Measurements from ENCODE around the gene UNC93A.

The UNC93A gene

DNA sequence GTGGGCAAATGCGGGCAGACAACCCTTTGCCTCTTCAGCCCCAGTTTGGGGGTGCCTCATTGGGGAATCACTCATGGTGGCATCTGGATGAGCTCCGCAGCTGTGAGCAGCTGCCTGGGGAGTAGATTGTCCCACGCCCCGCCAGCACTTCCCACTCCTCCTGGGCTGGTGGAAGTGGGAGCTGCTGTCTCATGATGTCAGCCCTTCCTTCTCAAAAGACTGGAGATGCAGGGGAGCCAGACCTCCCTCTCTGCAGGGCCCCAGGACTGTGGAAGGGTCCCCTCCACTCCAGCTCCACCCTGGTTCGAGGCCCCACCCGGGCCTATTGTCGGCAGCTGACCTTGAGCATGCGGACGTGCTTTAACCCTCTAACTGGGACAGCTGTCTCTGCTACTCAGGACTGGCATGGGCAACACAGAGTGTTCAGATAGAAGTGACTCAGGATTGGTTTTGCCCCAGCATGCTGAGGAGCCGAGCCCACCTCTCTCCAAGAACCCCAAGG lies 2.0 kb downstream of the UNC93A start:
- no peak for DNase-seq (ENCODE audit: low read depth in 3 of 3)

DNA sequence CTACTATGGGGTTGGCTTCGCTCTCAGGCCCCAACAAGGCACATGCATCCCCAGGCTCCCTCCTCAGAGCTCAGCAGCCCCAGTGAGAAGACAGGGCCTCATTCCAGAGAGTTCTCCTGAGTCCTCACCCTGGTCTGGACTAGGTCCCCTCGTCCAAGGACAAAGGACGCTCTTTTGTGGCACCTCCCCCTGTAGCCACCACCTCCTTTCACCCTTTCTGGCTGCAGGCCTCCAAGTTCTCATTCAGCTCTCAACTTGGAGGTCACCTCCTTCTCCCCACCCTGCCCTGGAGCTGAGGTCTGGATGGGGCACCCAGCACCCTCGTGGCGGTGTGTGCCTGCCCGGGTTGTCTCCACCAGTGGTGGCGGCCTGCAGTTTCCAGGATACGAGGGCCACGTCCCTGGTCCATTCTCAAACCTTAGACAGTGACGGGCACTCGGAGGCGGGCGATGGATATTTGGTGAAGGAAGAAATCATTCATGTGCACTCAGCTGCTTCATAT lies 2.5 kb downstream of the UNC93A start:
- DNase-seq (ENCODE audit: low read depth in 3 of 3) = no peak

DNA sequence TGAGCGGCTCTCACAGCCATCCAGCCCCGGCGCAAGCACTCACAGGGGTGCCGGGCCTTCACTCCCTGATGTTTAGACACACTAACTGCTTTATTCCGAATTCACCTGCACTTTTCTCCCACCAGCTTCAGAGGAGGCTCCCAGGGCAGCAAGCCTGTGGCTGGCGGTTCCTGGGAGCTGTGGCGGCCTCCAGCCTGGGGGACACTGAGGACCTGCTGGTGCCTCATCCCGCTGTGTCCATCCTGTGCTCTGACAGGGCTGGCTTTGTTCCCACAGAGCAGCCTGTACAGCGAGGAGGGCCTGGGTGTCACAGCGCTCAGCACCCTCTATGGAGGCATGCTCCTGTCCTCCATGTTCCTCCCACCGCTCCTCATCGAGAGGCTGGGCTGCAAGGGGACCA lies 3.1 kb downstream of the UNC93A start:
- no peak for DNase-seq (ENCODE audit: low read depth in 3 of 3)

DNA sequence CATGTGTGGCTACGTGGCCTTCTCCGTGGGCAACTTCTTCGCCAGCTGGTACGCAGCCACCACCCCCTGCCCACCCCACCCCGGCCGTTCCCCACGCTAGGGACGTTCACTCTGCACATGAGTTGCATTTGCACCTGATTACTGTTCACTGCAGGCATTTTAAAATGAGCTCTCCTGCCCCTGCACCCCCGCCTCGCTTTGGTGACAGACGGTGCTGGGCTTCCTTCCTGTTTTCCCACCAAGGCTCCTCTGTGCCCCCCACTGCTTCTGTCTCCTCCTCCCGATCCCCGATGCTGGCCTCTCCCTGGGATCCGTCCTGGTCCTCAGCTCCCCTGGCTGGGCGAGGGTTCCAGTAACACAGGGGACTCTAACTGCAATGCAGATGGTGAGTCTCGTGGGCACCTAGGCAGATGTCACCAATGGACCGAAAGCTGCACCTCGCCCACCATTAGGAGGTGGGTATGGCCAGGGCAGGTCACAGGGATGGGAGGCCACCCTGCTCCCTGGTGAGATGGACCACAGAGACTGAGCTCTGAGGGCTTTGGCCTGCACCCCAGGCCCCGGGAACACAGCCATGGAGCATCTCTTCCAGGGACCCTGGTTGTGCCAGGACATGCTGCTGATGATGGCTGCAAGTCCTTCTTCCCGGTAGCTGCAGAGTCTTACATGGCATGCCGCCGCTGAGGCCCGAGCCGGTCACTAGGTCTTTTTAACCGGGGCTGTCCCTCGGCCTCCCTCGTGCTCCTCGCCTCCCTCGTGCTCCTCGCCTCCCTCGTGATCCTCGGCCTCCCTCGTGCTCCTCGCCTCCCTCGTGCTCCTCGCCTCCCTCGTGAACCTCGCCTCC lies 3.8 kb downstream of the UNC93A start:
- DNase-seq (ENCODE audit: low read depth in 3 of 3) = no peak

DNA sequence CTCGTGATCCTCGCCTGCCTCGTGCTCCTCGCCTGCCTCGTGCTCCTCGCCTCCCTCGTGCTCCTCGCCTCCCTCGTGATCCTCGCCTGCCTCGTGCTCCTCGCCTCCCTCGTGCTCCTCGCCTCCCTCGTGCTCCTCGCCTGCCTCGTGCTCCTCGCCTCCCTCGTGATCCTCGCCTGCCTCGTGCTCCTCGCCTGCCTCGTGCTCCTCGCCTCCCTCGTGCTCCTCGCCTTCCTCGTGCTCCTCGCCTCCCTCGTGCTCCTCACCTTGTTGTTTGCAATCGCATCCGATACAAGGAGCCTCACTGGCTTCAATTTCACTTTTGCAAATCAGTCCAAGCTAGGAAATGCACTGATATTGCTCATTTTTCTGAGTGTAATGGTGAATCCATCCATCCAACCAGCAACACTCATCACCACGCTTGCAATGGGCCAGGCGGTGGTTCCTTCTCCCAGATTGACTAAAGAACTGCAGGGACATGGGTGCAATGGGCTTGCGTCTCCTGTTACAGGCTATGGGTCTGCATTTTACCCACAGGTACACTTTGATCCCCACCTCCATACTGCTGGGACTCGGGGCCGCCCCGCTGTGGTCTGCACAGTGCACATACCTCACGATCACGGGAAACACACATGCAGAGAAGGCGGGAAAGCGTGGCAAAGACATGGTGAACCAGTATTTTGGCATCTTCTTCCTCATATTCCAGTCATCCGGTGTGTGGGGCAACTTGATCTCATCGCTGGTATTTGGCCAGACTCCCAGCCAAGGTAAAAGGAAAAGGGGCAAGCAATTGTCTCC lies 4.6 kb downstream of the UNC93A start:
- no peak for DNase-seq (ENCODE audit: low read depth in 3 of 3)

DNA sequence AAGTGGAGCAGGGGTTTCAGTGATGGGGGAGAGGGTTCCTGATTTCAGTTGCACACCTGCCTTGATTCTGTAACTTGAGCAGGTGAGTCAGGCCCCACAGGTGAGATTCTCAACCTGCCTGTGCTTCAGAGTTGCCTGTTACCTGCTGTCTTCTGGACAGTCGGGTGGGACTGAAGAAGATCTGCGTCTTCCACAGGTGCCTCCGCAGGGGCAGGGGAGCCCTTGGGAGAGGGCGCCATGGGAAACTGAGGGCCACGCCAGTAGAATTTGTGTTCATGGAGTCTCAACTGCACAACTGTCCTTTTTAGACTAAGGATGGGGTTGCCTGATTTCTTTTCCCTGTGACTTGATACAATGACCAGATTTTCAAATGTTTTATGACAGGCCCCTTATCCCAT lies 5.2 kb downstream of the UNC93A start:
- no peak for DNase-seq (ENCODE audit: low read depth in 3 of 3)

DNA sequence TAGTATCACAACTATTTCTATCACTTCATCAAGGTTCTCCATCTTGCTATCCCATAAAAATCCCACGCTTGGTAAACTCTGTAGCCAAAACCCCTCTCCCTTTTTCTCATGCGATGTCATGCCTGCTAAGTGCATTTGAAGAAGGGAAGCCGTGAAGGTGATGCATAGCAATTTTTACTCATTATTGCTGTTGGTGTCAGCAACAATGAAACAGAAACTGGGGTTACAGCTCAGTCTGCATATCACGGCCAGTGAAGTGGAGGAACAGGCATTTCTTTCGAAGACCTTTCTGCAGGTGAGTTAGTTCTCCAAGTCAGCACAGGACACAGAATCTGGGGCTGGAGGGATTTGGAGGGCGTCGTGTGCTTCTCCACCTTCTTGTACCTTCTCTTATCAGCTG lies 5.8 kb downstream of the UNC93A start:
- DNase-seq (ENCODE audit: low read depth in 3 of 3) = no peak

DNA sequence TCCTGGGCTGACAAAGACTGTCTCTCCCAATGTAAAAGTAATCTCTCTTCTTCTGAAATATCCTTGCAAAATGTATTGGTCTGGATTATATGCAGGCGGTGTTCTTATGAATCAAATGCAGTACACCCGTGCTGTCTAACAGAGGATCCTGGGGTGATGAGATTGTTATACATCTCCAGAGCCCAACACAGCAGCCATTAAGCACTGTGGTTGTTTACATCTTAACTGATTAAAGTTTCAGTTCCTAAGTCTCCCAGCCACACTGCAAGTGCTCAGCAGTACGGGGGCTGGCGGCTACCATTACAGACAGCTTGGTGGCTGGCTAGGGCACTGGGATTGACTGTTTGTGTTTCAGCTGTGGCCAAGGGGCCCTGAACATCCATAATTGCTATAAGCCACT lies 7.0 kb downstream of the UNC93A start:
- DNase-seq (ENCODE audit: low read depth in 3 of 3) = no peak

DNA sequence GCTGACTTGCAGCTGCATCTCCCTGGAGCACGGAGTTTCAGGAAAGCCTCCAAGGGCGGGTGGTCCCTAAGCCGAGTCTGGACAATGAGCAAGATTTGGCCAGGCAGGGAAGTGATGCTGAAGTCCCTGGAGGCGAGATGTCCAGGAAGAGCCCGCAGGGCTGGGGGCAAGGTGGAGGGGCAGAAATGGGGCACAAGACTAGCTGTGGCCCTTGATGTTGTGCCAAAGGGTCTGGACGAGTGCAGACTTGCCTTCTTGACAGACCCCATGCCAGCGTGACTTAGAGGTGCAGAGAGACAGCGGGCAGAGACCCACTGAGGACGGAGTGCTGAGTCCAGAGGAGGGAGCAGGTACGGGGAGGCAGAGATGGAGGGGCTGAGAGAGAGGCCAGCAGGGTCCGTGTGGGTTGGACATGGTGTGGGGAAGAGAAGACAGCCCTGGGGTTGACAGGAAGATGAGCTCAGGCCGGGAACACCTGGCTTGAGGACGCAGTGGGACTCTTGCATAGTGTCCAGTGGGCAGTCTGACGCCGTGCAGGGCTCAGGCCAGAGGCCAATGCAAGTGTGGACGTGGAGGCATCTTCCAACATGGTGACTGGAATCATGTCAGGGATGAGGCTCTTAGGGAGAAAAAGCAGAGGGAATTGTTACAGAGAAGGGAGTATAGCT lies 8.7 kb downstream of the UNC93A start:
- no peak for DNase-seq (ENCODE audit: low read depth in 3 of 3)

DNA sequence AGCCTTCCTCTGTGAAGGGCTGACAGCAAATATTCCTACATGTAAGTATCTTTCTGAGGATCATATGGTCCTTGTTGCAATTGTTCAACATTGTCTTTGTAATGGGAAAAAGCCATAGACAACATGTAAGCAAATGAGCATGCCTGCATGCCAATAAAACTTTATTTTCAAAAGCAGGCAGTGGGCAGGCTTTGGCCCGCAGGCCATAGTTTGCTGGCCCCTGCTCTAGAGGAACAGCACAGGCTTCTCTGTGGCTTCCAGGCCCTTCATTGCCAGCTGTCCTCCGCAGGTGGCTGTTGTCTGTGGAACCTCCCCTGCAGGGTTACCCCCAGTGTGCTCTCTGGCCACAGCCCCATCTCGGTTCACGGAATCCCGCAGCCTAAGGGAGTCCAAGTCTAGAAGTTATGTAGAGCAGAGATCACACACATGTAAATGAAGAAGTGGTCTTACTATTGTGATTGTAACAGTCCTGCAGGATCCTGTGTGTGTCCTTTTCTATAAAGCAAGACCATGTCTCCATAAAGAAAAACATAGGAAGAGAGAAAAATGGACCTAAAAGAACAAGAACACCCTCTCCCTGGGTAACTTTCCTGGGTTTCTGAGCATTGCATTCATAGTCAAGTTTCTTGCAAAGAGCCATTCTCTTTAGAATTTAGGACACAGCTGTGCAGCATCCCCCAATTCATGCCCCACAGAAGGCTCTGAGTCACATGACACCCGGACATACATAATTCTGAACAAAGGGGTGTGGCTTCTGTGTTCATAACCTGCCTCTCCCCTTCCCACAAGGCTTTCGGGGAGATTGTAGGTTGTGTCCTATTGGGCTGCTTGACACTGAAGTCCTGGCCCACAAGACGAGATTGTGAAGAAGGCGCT lies 10.0 kb downstream of the UNC93A start:
- no peak for DNase-seq (ENCODE audit: low read depth in 3 of 3)

DNA sequence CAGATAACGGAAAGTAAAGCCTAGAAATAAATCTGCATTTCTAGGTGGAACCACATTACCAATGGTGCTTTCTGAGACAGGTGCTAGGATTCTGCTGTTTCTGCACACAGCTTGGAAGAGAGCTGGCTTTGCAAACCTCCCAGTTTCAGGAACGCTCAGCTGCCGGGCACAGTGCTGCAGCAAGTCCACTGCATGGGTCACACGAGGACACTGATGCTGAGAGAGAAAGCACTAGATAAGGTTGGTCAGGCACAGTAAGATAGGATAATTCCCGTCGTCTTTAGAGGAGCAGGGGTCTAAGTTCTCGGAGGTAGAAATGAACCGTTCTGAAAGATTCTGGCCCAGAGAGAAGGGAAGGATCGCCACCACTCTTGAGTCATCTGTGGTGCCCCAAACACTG lies 11.0 kb downstream of the UNC93A start:
- no peak for DNase-seq (ENCODE audit: low read depth in 3 of 3)

DNA sequence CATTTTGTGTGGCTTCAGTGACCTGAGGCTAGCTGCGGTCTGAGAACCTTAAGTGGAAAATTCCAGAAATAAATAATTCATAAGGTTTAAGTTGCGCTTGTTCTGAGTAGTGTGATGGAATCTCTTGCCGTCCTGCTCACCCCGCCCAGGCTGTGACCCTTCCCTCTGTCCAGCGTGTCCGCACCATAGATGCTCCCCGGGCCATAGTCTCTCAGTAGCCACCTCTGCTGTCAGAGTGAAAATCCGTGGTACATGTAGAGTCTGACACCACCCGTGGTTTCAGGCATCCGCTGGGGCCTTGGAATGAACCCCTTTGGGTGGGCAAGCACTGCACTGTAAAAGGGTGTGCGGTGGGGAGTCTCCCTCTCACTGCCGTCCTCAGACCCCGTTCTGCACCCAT lies 11.7 kb downstream of the UNC93A start:
- no peak for DNase-seq (ENCODE audit: low read depth in 3 of 3)

DNA sequence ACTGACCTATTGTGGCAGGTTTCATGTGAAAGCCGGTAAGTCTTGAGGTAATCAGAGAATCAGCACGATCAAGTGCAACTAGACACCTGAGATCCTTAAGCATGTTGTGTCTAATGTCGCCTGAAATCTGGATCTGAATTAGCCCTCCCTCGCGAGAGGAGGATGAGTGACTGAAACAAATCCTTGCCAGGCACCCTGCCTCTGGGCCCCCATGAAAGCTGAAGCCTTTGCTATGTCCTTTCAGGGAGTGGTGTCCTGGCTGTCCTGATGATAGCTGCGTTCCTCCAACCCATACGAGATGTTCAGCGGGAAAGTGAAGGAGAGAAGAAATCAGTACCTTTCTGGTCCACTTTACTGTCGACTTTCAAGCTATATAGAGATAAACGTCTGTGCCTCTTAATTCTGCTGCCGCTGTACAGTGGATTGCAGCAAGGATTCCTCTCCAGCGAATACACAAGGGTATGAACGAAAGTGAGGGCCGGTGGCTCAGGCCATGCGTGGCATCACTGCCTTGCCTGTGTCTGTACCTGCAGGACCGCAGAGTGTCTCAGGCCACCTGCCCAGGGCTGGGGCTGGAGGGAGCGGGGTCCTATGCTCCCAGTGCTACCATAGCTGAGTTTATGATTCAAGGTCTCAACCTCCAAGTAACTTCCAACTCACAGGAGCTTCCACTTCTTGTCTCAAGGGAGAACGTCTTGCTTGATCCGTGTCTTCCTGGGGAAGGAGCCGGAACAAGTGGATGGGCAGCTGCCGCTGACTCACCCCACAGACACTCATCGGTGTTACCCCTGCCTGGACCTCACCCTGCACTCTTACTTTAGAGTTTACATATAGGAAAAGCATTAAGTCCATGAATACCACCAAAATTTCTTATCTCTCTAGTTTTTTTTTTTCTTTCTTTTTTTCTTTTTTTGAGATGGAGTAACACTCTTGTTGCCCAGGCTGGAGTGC lies 12.8 kb downstream of the UNC93A start:
- DNase-seq (ENCODE audit: low read depth in 3 of 3) = no peak

DNA sequence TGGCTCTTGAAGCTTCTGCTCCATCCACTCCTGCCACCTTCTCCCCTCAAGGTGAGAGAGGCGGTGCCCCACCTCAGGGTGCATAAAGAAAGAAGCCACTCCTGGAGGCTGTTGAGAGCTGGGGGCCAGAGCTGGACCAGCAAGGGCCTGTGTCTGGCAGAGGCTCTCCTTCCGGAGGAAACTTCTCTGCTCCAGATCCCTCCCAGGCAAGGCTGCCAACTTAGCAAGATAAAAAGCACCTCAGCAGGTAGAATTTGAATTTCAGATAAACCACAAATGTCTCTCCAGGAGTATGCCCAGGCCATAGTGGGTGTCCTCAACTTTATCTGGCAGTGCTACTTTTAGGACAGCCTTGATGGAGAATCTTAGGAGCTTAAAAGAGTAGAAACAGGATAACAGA lies 13.8 kb downstream of the UNC93A start:
- DNase-seq (ENCODE audit: low read depth in 3 of 3) = no peak

DNA sequence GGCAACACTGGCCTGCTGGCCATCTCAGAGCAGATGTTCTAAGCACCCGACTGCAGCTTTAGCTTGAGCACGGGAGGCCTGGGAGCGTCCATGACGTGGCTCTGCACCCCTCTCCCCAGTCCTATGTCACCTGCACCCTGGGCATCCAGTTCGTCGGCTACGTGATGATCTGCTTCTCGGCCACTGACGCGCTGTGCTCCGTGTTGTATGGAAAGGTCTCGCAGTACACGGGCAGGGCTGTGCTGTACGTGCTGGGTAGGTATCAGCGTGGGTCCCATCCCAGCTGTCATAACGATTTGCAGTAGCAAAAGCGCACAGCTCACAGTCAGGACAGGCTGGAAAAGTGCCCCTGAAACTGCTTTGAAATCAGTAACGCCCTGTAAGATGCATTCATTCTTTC lies 14.7 kb downstream of the UNC93A start:
- DNase-seq (ENCODE audit: low read depth in 3 of 3) = no peak

DNA sequence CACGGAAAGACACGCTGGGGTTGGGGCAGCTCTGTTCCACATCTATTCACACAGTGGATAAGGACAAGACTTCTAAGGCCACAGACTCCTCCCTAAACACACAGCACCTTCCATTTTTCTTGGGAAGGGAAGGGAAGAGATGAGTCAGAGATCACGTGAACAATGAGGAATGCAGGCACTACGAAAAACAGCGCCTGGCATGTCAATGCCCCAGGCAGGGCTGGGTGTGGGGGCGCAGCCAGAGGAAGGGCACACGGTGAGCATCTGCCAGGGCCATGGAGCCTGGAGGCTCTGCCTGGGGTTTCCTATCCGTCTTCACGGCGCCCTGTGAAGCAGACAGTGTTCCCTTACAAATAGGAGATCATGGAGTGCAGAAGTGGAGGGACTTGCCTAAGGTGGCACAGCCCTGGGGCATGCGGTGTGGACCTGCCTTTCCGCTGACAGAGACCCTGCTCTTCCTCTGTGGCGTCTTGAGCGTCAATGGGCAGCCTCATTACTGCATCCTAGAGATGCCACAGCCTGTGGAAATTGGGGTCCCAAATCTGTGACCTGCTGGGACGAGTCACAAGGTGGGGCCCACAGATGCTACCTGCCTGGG lies 15.4 kb downstream of the UNC93A start:
- no peak for DNase-seq (ENCODE audit: low read depth in 3 of 3)

DNA sequence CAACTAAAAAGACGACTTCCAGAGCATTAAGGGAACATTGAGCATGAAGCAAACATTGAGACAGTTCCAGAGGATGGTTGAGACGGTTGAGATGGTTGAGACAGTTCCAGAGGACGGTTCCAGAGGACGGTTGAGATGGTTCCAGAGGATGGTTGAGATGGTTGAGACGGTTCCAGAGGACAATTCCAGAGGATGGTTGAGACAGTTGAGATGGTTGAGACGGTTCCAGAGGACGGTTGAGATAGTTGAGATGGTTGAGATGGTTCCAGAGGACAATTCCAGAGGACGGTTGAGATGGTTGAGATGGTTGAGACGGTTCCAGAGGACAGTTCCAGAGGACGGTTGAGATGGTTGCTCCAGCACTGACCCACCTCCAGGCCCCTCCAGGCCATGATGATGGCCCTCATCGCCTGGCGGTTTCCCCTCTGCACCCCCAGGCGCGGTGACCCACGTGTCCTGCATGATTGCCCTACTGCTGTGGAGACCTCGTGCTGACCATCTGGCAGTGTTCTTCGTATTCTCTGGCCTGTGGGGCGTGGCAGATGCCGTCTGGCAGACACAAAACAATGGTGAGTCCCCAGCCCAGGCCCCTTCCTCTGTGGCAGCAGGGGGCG lies 16.3 kb downstream of the UNC93A start:
- no peak for DNase-seq (ENCODE audit: low read depth in 3 of 3)

DNA sequence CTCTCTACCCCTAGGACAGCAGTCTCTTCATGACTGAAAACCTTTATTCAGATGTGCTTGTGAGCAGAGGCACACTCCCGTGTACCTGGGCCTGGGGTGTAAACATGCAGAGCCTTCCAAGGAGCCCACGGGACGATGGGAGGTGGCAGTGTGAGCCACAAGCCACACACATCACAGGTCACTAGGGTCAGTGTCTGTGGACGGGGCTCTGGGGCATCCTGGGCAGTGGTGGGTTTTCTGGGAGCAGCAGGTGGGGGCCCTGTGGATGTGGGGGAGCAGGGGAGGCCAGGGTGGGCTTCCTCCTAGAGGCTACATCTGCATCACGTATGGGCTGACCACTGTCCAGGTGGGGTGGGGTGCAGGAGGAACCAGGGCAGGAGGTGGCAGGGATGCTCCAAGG lies 17.1 kb downstream of the UNC93A start:
- DNase-seq (ENCODE audit: low read depth in 3 of 3) = no peak
